Measurements from ENCODE around the gene C4B.
"Not testable (repeated sequence)": the region's sequence is repeated elsewhere in the genome, so short reads cannot be mapped to it uniquely, and the experiment has no call there.

Gene C4B

DNA sequence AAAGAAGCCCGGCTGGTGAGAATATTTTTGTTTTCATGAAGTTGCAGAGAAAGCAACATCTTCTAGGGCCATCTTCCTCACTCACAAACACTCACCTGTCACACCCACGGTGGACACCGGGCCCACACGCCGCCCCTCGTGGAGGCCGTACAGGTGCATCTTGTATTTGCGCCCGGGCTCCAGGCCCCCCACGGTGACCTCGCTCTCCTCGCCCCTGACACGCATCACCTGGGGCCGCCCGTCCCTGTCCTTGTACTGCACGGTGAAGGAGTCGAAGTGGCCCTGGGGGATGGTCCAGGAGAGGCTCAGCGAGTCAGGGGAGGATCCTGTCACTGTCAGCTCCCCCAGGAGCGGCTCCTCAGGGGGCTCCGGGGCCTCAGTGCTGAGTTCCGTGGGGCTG is 41.2 kb downstream of the C4B start:
- not testable (repeated sequence) for DNase-seq

DNA sequence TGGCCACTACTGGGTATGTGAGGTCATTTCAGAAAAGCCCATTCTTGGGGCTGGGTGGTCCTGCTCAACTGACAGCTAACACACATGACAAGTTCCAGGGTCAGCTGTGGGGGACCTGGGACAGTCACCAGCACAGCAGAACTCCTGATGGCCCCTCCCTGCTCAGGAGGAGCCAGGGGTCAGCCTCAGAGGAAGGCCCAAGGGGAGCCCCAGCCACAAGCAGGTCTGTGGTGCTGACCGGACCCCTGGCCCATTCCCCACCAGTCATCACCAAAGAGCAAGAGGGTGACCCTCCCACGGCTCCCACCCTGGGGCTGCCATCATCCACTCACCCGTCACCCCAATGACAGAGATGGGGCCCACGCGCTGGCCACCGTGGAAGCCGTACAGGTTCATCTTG is 41.7 kb downstream of the C4B start:
- no peak for DNase-seq

DNA sequence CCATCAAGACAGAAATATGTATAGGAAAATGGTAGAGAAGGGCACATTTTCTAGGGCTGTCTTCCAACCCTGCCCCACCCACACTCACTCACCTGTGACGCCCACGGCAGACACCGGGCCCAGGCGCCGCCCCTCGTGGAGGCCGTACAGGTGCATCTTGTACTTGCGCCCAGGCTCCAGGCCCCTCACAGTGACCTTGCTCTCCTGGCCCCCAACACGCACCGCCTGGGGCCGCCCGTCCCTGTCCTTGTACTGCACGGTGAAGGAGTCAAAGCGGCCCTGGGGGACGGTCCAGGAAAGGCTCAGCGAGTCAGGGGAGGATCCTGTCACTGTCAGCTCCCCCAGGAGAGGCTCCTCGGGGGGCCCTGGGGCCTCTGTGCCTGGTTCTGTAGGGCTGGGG is 43.4 kb downstream of the C4B start:
- no peak for DNase-seq

DNA sequence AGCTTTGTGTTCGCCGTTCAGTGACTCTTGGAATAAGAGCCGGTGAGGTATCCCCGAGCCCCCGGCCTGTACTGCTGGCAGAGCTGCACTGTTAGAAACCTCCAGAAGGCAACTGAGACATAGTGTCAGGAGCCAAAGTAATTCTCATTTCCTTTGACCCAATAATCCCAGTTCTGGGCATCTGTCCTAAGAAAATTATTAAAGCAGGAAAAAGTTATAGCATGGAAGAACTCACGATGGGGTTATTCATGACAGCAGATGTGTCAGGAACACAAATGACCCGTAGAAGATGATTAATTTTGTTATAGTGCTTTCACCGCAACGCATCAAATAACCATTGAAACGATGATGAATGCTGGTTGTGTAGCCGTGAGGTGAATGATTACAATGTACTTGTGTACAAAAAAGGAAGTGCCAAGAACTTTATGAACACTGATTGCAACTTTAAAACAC is 43.9 kb downstream of the C4B start:
- DNase-seq, result no peak

DNA sequence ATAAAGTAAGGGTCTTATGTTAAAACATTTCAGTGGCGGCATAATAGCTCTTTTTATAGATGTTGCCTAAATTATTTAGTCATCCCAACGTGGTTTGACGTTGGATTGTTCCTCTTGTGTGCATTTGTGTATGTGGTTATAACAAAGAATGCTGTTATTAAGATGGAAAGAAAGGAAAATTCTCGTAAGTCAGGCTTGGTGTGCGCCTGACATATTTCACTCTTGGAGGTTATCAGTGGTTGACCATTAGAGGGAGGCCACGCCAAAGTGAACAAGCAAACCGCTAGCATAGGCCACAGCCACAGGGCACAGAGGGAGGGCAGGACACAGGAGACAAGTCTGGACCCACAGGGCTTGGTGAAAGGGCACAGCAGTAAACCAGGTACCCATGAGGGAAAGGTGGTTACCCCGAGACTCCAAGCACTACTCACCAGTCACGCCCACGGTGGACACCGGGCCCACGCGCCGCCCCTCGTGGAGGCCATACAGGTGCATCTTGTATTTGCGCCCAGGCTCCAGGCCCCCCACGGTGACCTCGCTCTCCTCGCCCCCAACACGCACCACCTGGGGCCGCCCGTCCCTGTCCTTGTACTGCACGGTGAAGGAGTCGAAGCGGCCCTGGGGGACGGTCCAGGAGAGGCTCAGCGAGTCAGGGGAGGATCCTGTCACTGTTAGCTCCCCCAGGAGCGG is 46.5 kb downstream of the C4B start:
- no peak for DNase-seq

DNA sequence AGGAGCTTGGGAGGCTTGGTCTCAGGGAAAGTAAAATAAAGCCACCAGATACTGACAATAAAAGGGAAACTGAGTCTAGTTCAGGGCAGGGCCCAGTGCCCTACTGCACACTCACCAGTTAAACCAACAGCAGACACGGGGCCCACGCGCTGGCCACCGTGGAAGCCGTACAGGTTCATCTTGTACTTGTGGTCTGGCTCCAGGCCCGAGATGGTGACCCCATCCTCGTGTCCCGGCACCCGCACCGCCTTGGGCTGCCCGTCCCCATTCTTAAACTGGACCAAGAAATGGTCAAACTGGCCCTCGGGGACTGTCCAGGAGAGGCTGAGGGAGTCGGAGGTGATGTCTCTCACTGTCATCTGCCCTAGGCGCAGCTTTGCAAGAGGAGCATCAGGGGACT is 50.1 kb downstream of the C4B start:
- DNase-seq, result no peak

DNA sequence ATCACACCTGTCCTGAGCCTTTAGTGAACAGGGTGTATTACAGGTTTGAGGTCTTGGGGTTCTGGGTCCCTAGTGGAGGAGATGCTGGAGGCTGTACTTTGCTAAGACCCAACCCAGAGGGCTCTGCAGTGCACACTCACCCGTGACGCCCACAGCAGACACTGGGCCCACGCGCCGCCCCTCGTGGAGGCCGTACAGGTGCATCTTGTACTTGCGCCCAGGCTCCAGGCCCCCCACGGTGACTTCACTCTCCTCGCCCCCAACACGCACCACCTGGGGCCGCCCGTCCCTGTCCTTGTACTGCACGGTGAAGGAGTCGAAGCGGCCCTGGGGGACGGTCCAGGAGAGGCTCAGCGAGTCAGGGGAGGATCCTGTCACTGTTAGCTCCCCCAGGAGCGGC is 52.9 kb downstream of the C4B start:
- not testable (repeated sequence) for DNase-seq

DNA sequence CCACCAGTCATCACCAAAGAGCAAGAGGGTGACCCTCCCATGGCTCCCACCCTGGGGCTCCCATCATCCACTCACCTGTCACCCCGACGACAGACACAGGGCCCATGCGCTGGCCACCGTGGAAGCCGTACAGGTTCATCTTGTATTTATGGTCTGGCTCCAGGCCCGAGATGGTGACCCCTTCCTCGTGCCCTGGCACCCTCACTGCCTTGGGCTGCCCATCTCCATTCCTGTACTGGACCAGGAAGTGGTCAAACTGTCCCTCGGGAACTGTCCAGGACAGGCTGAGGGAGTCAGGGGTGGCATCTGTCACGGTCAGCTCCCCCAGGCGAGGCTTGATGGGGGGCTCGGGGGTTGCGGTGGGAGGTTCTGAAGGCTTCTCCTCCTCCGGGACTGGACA is 53.7 kb downstream of the C4B start:
- not testable (repeated sequence) for DNase-seq

DNA sequence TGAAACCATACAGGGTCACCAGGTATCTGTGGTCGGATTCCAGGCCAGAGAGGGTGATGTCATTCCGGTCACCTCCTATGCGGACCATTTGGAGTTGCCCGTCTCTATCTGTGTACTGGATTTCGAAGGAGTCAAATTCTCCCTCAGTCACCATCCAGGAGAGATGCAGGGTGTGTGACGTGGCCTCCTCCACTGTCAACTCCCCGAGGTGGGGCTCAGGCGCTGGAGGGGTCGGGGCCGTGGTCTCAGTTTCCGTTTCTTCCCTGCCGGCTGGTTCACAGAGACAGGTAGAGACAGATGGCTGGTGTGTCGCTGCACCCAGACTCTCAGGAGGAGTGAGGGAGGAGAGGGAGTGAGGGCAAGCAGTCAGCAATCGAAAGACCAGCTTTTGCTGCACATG is 54.3 kb downstream of the C4B start:
- no peak for DNase-seq

DNA sequence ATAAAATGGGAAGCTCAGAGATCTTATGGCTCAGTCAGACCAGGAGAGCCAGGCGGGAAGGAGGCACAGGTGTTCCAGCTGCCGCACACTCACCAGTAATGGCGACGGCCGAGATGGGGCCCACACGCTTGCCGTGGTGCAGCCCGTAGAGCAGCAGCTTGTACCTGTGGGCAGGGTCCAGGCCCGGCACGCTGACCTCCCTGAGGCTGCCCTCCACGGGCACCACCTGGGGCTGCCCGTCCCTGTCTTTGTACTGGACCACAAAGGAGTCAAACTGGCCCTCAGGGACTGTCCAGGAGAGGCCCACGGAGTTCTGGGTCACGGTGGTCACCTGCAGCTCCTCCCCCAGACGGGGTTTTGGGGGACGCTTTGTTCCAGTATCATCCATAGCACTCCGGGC is 54.9 kb downstream of the C4B start:
- DNase-seq, result no peak

DNA sequence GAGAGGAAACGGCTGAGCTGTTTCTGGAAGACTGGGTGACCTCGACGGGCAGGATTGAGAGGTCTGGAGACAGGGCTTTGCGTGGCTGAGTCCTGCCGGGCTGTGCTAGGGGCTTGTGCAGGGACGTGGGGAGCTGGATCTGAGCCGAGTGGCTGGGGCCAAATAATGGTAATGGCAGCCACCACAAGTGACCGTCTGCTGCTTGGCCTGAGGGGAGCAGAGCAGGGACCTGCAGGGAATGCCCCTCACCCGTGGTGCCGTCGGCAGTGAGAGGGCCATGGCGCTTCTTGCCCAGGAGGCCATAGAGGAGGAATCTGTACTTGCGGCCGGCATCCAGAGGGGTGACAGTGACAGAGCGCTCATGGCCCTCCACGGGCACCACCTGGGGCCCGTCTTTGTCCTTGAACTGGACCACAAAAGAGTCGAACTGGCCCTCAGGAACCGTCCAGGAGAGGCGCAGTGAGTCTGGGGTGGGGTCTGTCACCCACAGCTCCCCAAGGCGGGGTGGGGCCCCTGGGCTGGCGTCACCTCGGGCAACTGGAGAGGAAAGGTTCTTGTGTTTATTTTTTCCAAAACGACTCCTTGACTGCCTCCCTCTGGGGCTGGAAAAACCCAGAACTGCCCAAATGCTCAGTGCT is 55.4 kb downstream of the C4B start:
- no peak for DNase-seq

DNA sequence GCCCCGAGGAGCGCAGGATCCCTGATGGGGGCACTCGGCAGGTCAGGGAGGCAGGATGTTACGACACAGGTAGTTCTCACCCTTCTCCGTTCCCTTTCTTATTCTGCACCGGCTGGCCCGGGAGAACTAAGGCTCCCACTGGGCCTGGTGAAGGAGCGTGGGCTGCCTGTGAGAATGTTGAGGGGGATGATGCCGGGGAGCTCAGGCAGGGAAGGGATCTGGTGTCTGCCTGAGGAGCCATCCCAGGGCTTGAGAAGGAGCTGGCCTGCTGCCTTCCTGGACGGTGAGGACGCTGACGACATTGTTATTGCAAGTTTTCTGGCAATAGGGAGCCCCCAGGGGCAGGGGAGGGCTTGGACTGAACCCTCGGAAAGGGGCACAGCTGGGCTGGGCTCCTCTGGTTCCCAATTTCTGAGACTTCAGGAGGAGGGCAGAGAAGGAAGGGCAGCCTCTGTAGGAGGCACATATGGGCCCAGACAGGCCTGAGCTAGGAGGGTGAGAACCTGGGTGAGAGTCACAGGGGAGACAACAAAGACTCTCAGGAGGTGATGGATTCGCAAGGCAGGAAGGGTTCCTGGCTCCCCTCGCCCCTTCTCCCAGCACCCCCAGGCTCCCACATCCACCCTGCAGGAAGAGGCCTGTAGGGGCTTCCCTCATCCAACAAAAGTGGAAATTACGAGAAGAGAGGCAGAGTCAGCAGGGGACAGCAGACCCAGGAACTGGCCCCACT is 56.4 kb downstream of the C4B start:
- no peak for DNase-seq

DNA sequence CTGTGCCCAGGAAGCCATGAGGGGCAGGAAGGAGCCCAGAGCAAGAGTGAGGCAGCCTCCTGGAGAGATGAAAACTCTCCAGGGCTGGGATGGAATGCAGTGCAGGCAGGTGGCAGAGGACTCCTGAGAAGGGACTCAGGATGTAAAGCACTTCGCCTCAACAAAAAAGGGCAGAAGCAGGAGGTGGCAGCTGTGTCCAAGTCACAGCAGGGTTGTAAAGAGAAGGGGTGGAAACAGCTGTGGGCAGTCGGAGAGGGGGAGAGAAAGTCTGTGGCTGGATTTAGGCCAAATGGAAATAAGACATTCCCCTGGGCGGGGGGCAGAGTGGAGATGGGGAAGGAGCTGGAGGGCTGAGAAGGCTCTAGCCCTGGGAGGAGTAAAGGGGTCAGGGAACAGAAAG is 58.5 kb downstream of the C4B start:
- DNase-seq, result no peak

DNA sequence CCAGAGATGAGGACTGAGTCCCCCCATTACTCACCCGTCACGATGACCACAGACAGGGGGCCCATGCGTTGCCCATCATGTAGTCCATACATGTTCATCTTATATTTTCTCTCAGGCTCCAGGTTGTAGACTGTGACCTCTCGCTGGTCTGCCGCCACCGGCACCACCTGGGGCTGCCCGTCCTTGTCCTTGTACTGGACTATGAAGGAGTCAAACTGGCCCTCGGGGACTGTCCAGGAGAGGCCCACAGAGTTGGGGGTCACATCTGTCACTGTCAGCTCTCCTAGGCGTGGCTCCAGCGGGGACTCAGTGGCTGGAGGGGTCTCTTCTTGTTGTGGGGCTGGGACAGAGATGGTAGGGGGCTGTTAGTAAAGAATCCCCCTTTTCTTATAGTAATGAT is 59.0 kb downstream of the C4B start:
- no peak for DNase-seq

DNA sequence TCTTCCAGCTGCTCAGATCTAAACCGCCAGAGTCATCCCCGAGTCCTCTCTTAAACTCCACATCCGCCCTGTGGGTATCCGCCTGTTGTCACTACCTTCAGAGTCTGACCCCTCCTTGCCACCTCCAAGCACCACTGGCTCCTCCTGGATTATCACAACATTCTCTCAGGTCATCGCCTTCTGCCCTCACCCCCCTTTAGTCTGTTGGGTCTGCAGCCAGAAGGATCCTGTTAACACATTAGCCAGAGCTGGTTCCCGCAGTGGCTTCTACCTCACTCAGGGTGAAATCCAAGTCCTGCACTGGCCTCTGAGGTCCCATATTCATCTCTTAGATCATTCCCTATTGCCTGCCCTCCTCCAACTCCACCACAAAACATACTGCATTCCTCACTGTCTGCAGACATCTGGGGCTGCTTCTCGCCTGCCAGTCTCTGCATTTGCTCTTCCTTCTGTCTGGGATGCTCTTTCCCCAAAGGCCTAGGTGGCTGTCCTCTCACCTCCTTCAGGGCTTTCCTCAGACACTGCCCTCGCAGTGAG is 60.5 kb downstream of the C4B start:
- DNase-seq, result no peak

DNA sequence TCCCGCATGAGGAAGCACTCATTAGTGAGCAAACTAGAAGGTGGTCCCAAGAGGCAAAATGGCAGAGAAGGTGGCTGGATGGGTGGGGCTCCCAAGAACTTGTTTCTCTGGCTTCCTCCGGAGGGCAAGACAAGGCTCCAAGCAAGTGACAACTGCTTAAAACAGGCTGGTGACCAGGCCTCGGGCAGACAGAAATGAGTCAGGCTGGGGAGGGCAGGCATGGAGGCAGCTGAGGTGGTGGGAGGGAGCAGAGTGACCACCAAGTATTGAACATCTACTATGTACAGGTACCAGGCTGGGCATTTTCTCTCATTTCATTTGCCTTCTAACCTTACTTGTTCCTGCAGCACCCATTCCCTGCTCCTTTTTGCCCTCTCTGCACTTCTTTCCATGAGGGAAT is 61.2 kb downstream of the C4B start:
- DNase-seq, result no peak

DNA sequence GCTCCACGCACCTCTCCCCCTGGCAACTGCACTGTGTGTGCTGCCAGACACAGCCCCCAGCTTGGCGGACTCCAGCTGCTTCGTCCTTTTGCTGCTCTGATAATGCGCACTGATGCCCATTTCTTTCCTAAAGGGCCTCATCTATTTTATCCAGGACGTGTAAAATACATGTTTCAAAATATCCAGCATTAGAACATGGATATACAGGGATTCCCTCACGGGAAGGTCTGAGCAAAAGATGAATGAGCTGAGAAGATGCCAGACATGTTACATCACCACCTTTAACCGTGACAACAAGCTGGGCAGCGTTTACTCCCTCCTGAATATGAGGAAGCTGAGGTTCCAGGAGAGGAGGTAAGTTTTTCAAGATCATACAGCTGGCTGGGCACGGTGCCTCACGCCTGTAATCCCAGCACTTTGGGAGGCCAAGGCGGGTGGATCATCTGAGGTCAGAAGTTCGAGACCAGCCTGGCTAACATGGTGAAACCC is 61.8 kb downstream of the C4B start:
- no peak for DNase-seq

DNA sequence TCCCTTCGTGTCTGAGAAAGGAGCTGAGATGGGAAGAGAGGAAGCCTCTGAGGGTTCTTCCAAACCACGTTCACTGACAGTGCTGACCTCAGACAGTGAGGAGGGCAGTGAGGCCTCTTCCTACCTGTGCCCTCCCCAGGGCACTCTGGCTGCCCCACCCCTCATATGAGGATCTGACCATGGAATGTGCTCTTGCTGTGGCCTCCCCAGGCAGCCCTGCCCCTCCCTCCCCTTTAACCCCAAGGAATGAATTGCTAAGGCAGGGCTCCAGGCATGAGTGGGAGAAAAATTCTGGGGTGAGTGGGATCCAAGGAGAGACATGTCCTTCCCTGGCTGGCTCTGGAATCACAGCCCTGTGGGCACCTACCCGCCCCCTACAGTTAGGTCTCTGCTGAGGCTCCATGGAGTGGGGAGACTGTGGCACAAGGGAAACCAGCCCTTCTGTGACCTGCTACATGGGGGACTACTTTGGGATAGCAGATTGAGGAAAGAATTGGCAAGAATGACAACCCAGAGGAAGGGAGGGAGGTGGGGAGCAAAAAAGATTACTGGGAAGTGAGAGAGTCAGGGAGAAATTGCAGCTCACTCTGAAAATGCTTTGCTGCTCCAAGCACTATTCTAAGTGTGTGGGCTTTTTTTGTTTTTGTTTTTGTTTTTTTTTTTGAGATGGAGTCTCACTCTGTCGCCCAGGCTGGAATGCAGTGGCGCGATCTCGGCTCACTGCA is 65.1 kb downstream of the C4B start:
- no peak for DNase-seq

DNA sequence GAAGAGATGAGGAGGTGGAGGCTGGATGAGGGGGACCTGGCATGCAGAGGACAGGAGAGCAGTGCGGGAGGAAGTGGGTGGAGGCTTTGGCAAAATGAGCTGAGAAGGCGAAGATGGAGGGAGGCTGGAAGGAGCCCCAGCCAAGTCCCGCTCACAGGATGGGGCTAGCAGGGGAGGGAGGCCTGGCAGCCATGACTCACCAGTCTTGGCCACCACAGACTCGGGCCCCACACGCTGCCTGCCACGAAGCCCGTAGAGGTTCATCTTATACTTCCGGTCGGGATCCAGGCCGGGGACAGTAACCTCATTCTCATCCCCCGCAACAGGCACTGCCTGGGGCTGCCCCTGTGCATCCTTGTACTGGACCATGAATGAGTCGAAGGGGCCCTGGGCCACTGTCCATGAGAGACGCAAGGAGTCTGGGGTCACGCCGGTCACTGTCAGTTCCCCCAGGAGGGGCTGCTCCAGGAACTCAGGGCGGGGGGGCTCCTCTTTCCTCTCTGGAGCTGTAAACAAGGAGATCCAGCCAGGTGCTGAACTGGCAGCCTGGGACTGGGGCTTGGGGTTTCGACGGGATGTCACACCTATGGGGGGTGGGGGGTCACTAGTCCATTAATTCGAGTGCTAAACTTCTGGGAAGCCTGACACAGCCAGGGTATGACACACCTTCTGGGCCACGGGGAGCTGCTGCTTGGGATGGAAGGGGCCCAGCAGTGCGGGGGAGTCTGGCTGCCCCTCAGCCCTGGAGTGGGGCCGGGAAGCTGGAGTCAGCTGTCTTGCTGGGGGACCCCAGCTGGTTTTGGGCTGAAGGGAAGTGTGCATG is 66.8 kb downstream of the C4B start:
- no peak for DNase-seq

DNA sequence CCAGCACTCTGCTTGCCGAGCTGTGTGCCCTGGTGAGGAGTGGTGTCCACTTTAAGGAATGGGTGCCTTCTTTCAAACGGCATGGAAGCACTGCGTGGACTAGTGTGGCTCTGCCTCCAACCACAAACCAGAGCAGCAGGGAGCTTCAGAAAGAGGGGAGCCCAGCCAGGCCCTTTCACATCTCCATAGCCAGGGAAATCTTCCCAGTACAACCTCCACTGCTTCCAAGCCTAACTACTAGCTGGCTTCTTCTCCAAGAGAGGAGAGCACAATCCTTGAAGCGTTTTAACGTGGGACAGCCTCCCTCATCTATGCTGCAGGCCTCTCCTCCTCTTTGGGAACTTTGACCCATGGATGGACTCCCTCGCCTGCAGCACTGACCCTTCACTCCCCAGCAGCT is 67.9 kb downstream of the C4B start:
- DNase-seq, result no peak

DNA sequence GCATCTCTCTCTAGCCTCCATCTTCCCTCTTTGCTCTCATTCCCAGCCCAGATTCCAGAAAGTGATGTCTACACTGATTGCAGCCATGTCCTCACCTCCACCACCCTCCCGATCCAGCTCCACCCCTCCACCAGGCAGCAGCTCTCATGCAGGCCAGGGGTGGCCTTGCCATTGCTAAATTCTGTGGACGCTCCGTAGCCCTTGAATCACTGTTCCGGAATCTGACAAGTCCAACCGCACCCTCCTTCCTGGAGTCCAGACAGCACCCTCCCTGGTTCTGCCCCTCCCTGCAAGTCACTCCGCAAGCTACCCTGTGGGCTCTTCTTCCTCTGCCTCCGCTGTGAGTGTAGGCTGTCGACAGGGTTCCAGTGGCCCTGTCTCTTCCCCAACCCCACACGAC is 68.3 kb downstream of the C4B start:
- DNase-seq, result no peak

Measured in C1 segment of cervical spinal cord (tissue), 14 donors.